Measurements from ENCODE around the gene GRK5. TPM values are rescaled to one million over a fixed set of nuclear protein-coding genes. Genes with fewer than 3 reads are reported as not detected.
"Not testable (repeated sequence)": the region's sequence is repeated elsewhere in the genome, so short reads cannot be mapped to it uniquely, and the experiment has no call there.

GRK5 gene
- total RNA-seq, 4 donors from 2014 or later: 43.5 to 61.7 (median 48.9) TPM

DNA sequence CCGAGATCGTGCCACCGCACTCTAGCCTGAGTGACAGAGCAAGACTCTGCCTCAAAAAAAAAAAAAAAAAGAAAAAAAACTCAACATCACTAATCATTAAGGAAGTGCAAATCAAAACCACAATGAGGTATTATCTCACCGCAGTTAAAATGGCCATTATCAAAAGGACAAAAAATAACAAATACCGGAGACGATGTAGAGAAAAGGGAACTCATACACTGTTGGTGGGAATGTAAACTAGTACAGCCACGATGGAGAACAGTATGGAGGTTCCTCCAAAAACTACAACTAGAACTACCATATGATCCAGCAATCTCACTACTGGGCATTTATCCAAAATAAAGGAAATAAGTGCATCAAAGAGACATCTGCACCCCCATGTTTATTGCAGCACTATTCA lies 24.3 kb downstream of the GRK5 start:
- Histone ChIP-seq H3K27me3 (no peaks in the 10 kb centered on the region), H3K4me1 (peaks cover 0 to 47% (median 14%) of the 10 kb centered on the region in 4 donors), H3K4me3 (no peak overlapping the region), H3K27ac (no peak overlapping the region), H3K36me3 (no peaks in the 10 kb centered on the region), H3K9me3 (no peaks in the 10 kb centered on the region)
- no peak for TF ChIP-seq POLR2A (IDR thresholded peaks at IDR 0.05)
- WGBS, 2 donors: 79 to 84% methylated on average over 7 of the region's 7 CpGs
- no peak for DNase-seq (ENCODE audit: low spot score in 2 of 2)

- H3K36me3 ChIP-seq; DNase-seq (ENCODE audit: low spot score in 2 of 2); H3K27me3 ChIP-seq; H3K27ac ChIP-seq; H3K4me3 ChIP-seq; H3K9me3 ChIP-seq: not testable (repeated sequence)
- H3K4me1 ChIP-seq: peaks cover 0 to 43% (median 15%) of the 10 kb centered on the region in 4 donors
- WGBS, 2 donors: 74 to 75% methylated on average over 4 of the region's 4 CpGs
These were observed 25.1 kb downstream of the GRK5 start for GRCh38 chr10:119232439-119232838.

GRCh38 chr10:119233123-119233820 lies 25.9 kb downstream of the GRK5 start:
- Histone ChIP-seq H3K4me1 (peaks cover 0 to 51% (median 17%) of the 10 kb centered on the region in 4 donors), H3K4me3 (no peak overlapping the region), H3K27me3 (no peaks in the 10 kb centered on the region), H3K27ac (peak overlapping the region in 2 of 4 donors; percentile 56 to 67), H3K9me3 (no peaks in the 10 kb centered on the region), H3K36me3 (no peaks in the 10 kb centered on the region)
- TF ChIP-seq POLR2A (IDR thresholded peaks at IDR 0.05) (no peak), CTCF (IDR thresholded peaks at IDR 0.05) (no peak), EP300 (IDR thresholded peaks at IDR 0.05) (no peak)
- no peak for DNase-seq (ENCODE audit: low spot score in 2 of 2)
- WGBS, 2 donors: 77 to 83% methylated on average over 5 of the region's 5 CpGs

GRCh38 chr10:119233821-119234220 lies 26.4 kb downstream of the GRK5 start:
- Histone ChIP-seq H3K27me3 (no peaks in the 10 kb centered on the region), H3K27ac (peak overlapping the region in 2 of 4 donors; percentile 56 to 67), H3K9me3 (no peaks in the 10 kb centered on the region), H3K4me1 (peaks cover 0 to 57% (median 18%) of the 10 kb centered on the region in 4 donors), H3K4me3 (no peak overlapping the region), H3K36me3 (no peaks in the 10 kb centered on the region)
- 62 to 64% methylated on average over 3 of the region's 3 CpGs for WGBS, 2 donors
- TF ChIP-seq POLR2A (IDR thresholded peaks at IDR 0.05) (no peak), CTCF (IDR thresholded peaks at IDR 0.05) (no peak), EP300 (IDR thresholded peaks at IDR 0.05) (no peak)
- no peak for DNase-seq (ENCODE audit: low spot score in 2 of 2)

GRCh38 chr10:119235356-119235755 lies 28.0 kb downstream of the GRK5 start:
- Histone ChIP-seq H3K27me3 (no peaks in the 10 kb centered on the region), H3K9me3 (no peaks in the 10 kb centered on the region), H3K27ac (peak overlapping the region in 2 of 4 donors; percentile 57), H3K4me1 (peaks cover 0 to 58% (median 18%) of the 10 kb centered on the region in 4 donors), H3K4me3 (no peak overlapping the region), H3K36me3 (no peaks in the 10 kb centered on the region)
- TF ChIP-seq POLR2A (IDR thresholded peaks at IDR 0.05) (no peak), EP300 (IDR thresholded peaks at IDR 0.05) (no peak), CTCF (IDR thresholded peaks at IDR 0.05) (no peak)
- DNase-seq (ENCODE audit: low spot score in 2 of 2): no peak
- WGBS, 2 donors: 10 to 14% methylated on average over 3 of the region's 3 CpGs

- H3K27me3 ChIP-seq: no peaks in the 10 kb centered on the region
- no peak for DNase-seq (ENCODE audit: low spot score in 2 of 2)
- TF ChIP-seq POLR2A (IDR thresholded peaks at IDR 0.05) (no peak), EP300 (IDR thresholded peaks at IDR 0.05) (no peak), CTCF (IDR thresholded peaks at IDR 0.05) (no peak)
- H3K36me3 ChIP-seq: no peaks in the 10 kb centered on the region
- H3K9me3 ChIP-seq: no peaks in the 10 kb centered on the region
- peak overlapping the region in 2 of 4 donors; percentile 60 to 72 for H3K27ac ChIP-seq
- peaks cover 0 to 63% (median 19%) of the 10 kb centered on the region in 4 donors for H3K4me1 ChIP-seq
- 72 to 74% methylated on average over 8 of the region's 8 CpGs for WGBS, 2 donors
- H3K4me3 ChIP-seq: no peak overlapping the region
These were observed 30.5 kb downstream of the GRK5 start for GRCh38 chr10:119237722-119238436.

Measured in tibial nerve (tissue), 4 donors.